OCI-LY7 (cell line): ENCODE data around the gene ARRDC1.

Experiments
- CTCF ChIP-seq: fragments of 200-600 bp; sonication (generic); conservative IDR thresholded peaks from 2 replicates; pipeline ENCODE4 v1.5.1; 2014; ENCODE audit warnings: mild to moderate bottlenecking, antibody characterized with exemption, low read length, moderate library complexity, mixed read lengths
- EZH2phosphoT487 ChIP-seq: fragments of 200-600 bp; sonication (generic); IDR thresholded peaks from 2 replicates; pipeline ENCODE4 v1.6.1; 2018; ENCODE audit warnings: low read depth, borderline replicate concordance, mild to moderate bottlenecking, mixed run types, antibody characterized with exemption, low read length, moderate library complexity, mixed read lengths

GRCh38 chr9:137590123-137590468 is 15.4 kb upstream of the ARRDC1 start:
- TF ChIP-seq EZH2phosphoT487, result no peak
- TF ChIP-seq CTCF, result no peak
